Measurements from ENCODE around the gene LAMA2.

Gene LAMA2

DNA sequence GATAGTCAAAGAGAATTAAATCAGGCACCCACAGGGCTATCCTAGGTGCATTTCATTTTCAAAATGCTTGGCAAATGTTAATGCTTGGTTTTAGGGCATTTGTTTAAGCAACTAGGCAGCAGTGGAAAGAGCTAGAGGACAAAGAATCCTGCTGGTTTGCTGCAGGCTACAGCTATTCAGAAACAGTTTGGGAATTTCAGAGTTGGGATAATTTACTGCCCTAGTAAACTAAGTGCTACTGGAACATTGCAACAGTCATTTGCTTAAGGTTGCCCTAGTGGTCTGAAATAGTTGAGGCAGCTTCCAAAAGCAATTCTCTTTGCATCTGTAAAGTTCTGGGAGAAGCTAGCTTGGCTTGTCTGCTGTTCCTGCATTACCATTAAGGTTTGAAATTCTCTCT, 312.7 kb downstream of the LAMA2 start:
- H3K4me1 ChIP-seq (ENCODE audit: control insufficient read depth, insufficient read depth, low read length): no peaks in the 10 kb centered on the region
- H3K9me3 ChIP-seq (ENCODE audit: control insufficient read depth, low read length): no peaks in the 10 kb centered on the region
- H3K27me3 ChIP-seq (ENCODE audit: control insufficient read depth, insufficient read depth, low read length): no peaks in the 10 kb centered on the region
- H3K36me3 ChIP-seq (ENCODE audit: control insufficient read depth, insufficient read depth, low read length): no peaks in the 10 kb centered on the region
- H3K9ac ChIP-seq (ENCODE audit: low read length): no peak overlapping the region
- H3K4me3 ChIP-seq (ENCODE audit: low read length): no peak overlapping the region

DNA sequence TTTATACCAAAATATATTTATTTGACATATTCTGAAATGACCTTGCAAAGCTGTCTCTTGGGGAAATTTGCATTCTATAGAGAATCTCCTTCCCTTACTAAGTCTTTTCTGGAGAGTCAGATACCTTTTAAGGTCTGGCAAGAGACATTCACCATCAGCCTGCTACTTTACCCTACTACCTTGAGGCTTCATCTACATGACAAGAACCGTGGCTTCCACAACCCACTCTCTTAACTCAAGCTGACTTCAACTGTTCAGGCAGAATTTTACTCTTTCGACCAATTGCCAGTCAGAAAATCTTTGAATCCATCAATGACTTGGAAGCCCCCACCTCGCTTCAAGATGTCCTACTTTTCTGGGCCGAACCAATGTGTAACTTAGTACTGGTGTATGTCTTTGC, 314.2 kb downstream of the LAMA2 start:
- Histone ChIP-seq H3K27me3 (ENCODE audit: control insufficient read depth, insufficient read depth, low read length) (no peaks in the 10 kb centered on the region), H3K36me3 (ENCODE audit: control insufficient read depth, insufficient read depth, low read length) (no peaks in the 10 kb centered on the region), H3K4me3 (ENCODE audit: low read length) (no peak overlapping the region), H3K9ac (ENCODE audit: low read length) (no peak overlapping the region), H3K9me3 (ENCODE audit: control insufficient read depth, low read length) (no peaks in the 10 kb centered on the region), H3K4me1 (ENCODE audit: control insufficient read depth, insufficient read depth, low read length) (no peaks in the 10 kb centered on the region)

DNA sequence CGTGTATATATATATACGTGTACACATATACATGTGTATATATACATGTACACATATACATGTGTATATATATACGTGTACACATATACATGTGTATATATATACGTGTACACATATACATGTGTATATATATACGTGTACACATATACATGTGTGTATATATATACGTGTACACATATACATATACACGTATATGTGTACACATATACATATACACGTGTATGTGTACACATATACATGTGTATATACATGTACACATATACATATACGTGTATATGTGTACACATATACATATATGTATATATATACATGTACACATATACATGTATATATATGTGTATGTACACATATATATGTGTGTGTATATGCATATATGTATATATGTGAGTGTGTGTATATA, 317.2 kb downstream of the LAMA2 start:
- Histone ChIP-seq H3K9me3 (ENCODE audit: control insufficient read depth, low read length) (no peaks in the 10 kb centered on the region), H3K9ac (ENCODE audit: low read length) (no peak overlapping the region), H3K4me1 (ENCODE audit: control insufficient read depth, insufficient read depth, low read length) (no peaks in the 10 kb centered on the region), H3K4me3 (ENCODE audit: low read length) (no peak overlapping the region), H3K27me3 (ENCODE audit: control insufficient read depth, insufficient read depth, low read length) (no peaks in the 10 kb centered on the region), H3K36me3 (ENCODE audit: control insufficient read depth, insufficient read depth, low read length) (no peaks in the 10 kb centered on the region)

DNA sequence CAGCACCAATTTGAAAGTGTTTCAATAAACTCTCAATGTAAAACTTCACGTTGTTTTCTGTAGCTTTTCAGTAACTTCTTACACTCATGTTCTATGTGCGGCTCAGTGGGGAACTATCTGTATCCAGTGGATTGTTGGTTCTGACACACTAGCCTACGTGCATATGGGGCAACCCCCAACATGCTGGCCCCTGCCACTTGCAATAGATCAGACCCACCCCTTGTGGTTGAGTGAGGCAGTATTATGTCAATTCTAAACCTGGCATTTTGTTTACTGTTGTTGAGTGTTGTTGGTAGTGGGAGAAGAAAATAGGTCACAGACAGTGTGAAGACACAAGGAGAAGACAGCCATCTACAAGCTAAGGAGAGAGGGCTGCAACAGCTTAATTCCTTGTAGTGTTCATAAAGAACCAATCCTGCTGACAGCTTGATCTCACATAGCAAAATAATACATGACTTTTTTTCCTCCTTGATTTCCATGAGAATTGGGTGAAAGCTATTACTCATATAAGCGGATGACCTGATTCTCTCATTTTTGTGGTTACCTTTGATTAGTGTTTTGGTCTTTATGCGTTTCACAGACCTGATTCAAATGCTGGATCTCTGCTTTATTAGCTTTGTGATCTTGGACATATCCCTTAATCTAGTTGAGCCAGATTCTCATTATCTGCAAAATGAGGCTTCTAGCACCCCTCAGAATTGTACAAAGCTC, 320.4 kb downstream of the LAMA2 start:
- H3K36me3 ChIP-seq (ENCODE audit: control insufficient read depth, insufficient read depth, low read length): no peaks in the 10 kb centered on the region
- H3K9ac ChIP-seq (ENCODE audit: low read length): no peak overlapping the region
- H3K9me3 ChIP-seq (ENCODE audit: control insufficient read depth, low read length): no peaks in the 10 kb centered on the region
- H3K4me3 ChIP-seq (ENCODE audit: low read length): no peak overlapping the region
- no peaks in the 10 kb centered on the region for H3K27me3 ChIP-seq (ENCODE audit: control insufficient read depth, insufficient read depth, low read length)
- no peaks in the 10 kb centered on the region for H3K4me1 ChIP-seq (ENCODE audit: control insufficient read depth, insufficient read depth, low read length)

DNA sequence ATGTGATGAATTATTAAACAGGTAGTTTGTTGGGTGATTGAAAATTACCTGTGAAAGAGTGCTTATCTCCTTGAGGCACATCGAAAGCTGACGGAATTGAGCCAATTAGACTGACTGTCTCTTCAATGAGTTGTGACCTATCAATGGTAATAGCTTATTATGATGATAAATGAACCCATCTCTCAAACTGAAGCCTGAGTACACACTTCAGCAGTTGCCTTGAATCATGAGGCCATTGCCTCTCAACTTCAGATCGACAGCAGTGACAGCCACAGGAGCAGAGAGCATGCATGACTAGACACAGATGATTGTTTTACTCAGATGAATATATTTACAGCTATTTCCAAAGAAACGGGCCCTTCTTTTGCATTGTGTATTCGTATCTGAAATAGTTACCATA, 323.9 kb downstream of the LAMA2 start:
- no peaks in the 10 kb centered on the region for H3K4me1 ChIP-seq (ENCODE audit: control insufficient read depth, insufficient read depth, low read length)
- H3K4me3 ChIP-seq (ENCODE audit: low read length): no peak overlapping the region
- H3K27me3 ChIP-seq (ENCODE audit: control insufficient read depth, insufficient read depth, low read length): no peaks in the 10 kb centered on the region
- no peak overlapping the region for H3K9ac ChIP-seq (ENCODE audit: low read length)
- H3K9me3 ChIP-seq (ENCODE audit: control insufficient read depth, low read length): no peaks in the 10 kb centered on the region
- no peaks in the 10 kb centered on the region for H3K36me3 ChIP-seq (ENCODE audit: control insufficient read depth, insufficient read depth, low read length)

DNA sequence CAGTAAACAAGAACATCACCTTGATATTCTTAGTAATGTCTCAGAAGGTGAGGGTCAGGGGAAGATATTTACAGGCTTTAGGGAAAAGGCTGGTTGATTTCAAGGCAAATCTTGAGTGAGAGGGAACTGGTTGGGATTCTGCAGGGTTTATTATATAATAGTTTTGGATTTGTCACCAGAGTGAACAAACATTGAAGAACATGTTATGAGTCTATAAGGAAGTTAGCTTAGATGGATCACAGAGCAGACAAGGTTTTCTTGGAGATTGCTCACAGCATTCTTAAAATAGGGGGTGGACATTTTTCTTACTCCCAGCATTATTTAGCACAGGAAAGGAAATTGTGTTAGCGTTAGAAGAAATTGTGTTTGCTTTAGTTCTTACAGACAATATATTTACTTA, 324.9 kb downstream of the LAMA2 start:
- H3K36me3 ChIP-seq (ENCODE audit: control insufficient read depth, insufficient read depth, low read length): no peaks in the 10 kb centered on the region
- H3K4me1 ChIP-seq (ENCODE audit: control insufficient read depth, insufficient read depth, low read length): no peaks in the 10 kb centered on the region
- no peaks in the 10 kb centered on the region for H3K9me3 ChIP-seq (ENCODE audit: control insufficient read depth, low read length)
- no peaks in the 10 kb centered on the region for H3K27me3 ChIP-seq (ENCODE audit: control insufficient read depth, insufficient read depth, low read length)
- no peak overlapping the region for H3K4me3 ChIP-seq (ENCODE audit: low read length)
- H3K9ac ChIP-seq (ENCODE audit: low read length): no peak overlapping the region

DNA sequence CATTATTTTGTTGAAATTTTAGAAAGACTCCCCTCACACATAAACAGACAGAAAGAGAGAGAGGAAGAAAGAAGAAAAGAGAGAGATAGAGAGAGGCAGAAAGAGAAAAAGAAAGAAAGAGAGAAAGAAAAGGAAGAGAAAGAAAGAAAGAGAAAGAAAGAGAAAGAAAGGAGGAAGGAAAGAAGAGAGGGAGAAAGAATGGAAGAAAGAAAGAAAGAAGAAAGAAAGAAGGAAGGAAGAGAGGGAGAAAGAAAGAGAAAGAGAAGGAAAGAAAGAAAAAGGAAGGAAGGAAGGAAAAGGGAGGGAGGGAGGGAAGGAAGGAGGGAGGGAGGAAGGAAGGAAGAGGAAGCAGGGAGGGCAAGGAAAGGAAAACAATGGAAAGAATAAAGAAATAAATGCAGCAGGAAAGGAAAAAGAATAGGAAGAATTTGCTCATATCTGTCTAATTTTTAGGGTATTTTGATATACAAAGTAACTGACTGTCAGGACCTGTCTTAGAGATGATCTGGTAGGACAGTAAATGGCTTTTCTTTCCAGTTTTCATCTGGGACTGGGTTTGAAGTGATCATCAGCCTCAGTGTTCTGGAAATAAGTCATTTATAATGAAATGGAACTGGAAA, 325.6 kb downstream of the LAMA2 start:
- H3K27me3 ChIP-seq (ENCODE audit: control insufficient read depth, insufficient read depth, low read length): no peaks in the 10 kb centered on the region
- H3K36me3 ChIP-seq (ENCODE audit: control insufficient read depth, insufficient read depth, low read length): no peaks in the 10 kb centered on the region
- no peaks in the 10 kb centered on the region for H3K9me3 ChIP-seq (ENCODE audit: control insufficient read depth, low read length)
- no peak overlapping the region for H3K9ac ChIP-seq (ENCODE audit: low read length)
- no peaks in the 10 kb centered on the region for H3K4me1 ChIP-seq (ENCODE audit: control insufficient read depth, insufficient read depth, low read length)
- H3K4me3 ChIP-seq (ENCODE audit: low read length): no peak overlapping the region

DNA sequence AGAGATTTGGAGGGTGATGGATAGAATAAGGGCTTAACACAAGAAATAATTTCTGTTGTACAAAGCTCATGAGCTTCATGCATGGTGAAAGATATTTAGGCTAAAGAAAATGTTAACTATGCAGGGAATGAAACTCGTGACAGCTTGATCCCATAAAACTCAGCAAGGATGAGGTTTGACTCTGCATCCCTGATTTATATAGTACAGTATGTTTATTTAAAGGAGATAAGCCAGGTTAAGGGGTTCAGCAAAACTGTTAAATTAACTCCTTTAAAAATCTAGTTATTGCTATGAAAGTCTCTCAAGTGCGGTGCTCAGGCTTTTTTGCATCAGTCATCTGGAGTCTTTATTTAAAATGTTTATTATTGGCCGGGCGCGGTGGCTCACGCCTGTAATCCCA, 326.4 kb downstream of the LAMA2 start:
- Histone ChIP-seq H3K9ac (ENCODE audit: low read length) (no peak overlapping the region), H3K27me3 (ENCODE audit: control insufficient read depth, insufficient read depth, low read length) (no peaks in the 10 kb centered on the region), H3K4me3 (ENCODE audit: low read length) (no peak overlapping the region), H3K9me3 (ENCODE audit: control insufficient read depth, low read length) (no peaks in the 10 kb centered on the region), H3K36me3 (ENCODE audit: control insufficient read depth, insufficient read depth, low read length) (no peaks in the 10 kb centered on the region), H3K4me1 (ENCODE audit: control insufficient read depth, insufficient read depth, low read length) (no peaks in the 10 kb centered on the region)

DNA sequence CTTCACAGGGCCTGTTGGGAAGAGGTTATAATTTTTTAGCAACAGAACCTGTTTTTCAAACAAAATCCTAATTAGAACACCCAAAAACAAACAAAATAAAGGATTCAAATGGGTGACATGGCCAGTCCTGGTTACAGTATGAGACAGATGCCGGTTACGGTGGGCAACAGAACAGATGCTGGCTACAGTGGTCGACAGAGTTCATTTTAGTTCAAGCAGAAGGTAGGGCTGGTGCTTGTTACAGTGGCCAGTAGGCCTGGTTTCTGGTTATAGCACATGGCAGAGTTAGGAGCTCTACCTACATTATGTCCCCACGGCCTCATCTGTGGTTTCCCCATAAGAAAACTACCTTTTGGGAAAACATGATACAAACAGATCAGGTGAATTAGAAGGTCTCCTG, 327.7 kb downstream of the LAMA2 start:
- Histone ChIP-seq H3K36me3 (ENCODE audit: control insufficient read depth, insufficient read depth, low read length) (no peaks in the 10 kb centered on the region), H3K4me3 (ENCODE audit: low read length) (no peak overlapping the region), H3K9ac (ENCODE audit: low read length) (no peak overlapping the region)

DNA sequence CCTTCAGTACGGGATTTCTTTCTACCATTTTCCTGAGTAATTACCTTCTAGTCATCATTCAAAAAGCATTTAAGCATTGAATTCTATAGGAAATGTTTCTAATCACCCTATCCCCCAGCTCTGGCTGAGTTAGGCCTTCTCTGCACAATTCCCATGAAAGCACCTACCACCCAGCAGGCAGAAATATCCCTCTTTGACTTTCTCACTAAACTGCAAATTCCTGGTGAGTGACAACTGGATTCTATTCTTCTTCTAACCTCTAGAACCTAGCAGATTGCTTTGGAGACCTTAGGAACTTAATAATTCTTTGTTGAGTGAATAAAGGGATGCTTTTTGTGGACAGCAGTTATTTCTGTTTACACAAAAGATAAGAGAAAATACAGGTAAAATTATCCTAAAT, 328.7 kb downstream of the LAMA2 start:
- Histone ChIP-seq H3K4me3 (ENCODE audit: low read length) (no peak overlapping the region), H3K9me3 (ENCODE audit: control insufficient read depth, low read length) (no peaks in the 10 kb centered on the region), H3K4me1 (ENCODE audit: control insufficient read depth, insufficient read depth, low read length) (no peaks in the 10 kb centered on the region), H3K27me3 (ENCODE audit: control insufficient read depth, insufficient read depth, low read length) (no peaks in the 10 kb centered on the region), H3K9ac (ENCODE audit: low read length) (no peak overlapping the region), H3K36me3 (ENCODE audit: control insufficient read depth, insufficient read depth, low read length) (no peaks in the 10 kb centered on the region)

More for the DNA sequence above, 327.7 kb downstream of the LAMA2 start:
- H3K9me3 ChIP-seq (ENCODE audit: control insufficient read depth, low read length): no peaks in the 10 kb centered on the region
- no peaks in the 10 kb centered on the region for H3K27me3 ChIP-seq (ENCODE audit: control insufficient read depth, insufficient read depth, low read length)
- H3K4me1 ChIP-seq (ENCODE audit: control insufficient read depth, insufficient read depth, low read length): no peaks in the 10 kb centered on the region

DNA sequence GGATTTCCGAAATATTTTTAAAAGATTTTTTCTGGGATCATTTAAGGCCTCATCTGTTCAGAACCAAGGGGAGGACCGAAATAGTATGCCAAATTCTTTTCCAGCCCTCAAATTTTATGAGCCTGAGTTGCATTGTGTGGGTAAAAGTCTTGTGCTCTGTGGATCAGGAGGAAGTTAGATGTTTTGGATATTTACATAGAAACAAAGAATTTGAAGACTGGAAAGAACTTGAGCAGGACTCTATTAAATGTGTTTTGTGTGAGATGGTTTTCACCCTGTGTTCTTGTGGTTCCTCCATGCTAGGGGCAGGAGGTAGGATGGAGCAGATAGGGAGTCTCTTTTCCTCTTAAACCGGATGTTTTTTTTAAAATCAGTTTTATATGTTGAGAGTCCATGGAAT, 329.1 kb downstream of the LAMA2 start:
- H3K4me1 ChIP-seq (ENCODE audit: control insufficient read depth, insufficient read depth, low read length): no peaks in the 10 kb centered on the region
- no peaks in the 10 kb centered on the region for H3K36me3 ChIP-seq (ENCODE audit: control insufficient read depth, insufficient read depth, low read length)

DNA sequence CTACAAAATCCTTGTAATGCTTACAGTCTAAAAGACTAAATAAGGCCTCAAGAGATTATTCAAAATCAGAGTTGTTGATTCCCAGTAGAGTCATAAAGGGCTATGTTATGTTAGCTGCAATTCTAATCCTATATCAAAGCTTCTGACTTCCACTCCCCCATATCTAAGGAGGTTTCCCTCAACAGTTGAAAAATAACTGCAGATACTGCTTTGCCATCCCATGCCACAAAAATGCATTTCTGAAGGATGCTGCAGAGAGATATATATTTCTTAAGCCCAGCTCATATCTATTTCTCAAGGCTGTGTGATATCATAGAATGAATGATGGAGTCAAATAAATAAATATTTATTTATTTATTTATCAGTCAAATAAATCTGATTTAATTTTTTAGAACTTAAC, 332.3 kb downstream of the LAMA2 start:
- H3K27me3 ChIP-seq (ENCODE audit: control insufficient read depth, insufficient read depth, low read length): no peaks in the 10 kb centered on the region
- no peak overlapping the region for H3K4me3 ChIP-seq (ENCODE audit: low read length)
- H3K9ac ChIP-seq (ENCODE audit: low read length): no peak overlapping the region
- H3K4me1 ChIP-seq (ENCODE audit: control insufficient read depth, insufficient read depth, low read length): no peaks in the 10 kb centered on the region
- H3K9me3 ChIP-seq (ENCODE audit: control insufficient read depth, low read length): no peaks in the 10 kb centered on the region
- H3K36me3 ChIP-seq (ENCODE audit: control insufficient read depth, insufficient read depth, low read length): no peaks in the 10 kb centered on the region

More for the DNA sequence above, 329.1 kb downstream of the LAMA2 start:
- H3K9ac ChIP-seq (ENCODE audit: low read length): no peak overlapping the region
- no peaks in the 10 kb centered on the region for H3K27me3 ChIP-seq (ENCODE audit: control insufficient read depth, insufficient read depth, low read length)
- no peaks in the 10 kb centered on the region for H3K9me3 ChIP-seq (ENCODE audit: control insufficient read depth, low read length)
- H3K4me3 ChIP-seq (ENCODE audit: low read length): no peak overlapping the region
